ENCODE data around the gene AP5S1. TPM values are rescaled to one million over a fixed set of nuclear protein-coding genes. Genes with fewer than 3 reads are reported as not detected.
"Not testable (repeated sequence)": the region's sequence is repeated elsewhere in the genome, so short reads cannot be mapped to it uniquely, and the experiment has no call there.

Gene AP5S1
- total and polyA plus RNA-seq, 10 of the 15 experiments (the other 5 are each of a cell fraction or from before 2014, with no cell fraction given): 3.8 to 13.2 (median 7.8) TPM

DNA sequence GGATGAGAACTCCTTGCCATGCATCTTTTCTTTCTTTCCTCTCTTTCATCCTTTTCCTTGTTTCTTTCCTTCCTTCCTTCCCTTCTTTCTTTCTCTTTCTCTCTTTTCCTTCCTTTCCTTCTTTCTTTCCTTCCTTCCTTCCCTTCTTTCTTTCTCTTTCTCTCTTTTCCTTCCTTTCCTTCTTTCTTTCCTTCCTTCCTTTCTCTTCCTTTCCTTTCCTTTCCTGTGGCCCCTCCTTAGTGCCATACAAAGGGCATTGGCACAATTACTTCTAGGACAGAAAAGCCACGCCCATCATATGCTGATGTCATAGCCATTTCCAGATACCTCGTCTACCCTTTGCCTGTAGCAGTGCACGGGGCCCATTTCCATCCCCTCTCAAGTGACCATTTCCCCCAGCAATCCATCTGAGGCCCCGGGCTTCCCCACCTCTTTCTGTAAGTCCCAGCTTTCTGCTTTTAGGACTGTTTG, 31.6 kb upstream of the AP5S1 start:
- no TSS peak for BruUV-seq (replicated peaks)
- in situ Hi-C loops (cut with MboI): no loop called here
- ATAC-seq (no peak), DNase-seq (ENCODE audit: low read depth, low spot score) (no peak), FAIRE-seq (no peak)
- no peak overlapping the region for H3K4me2 ChIP-seq (ENCODE audit: control insufficient read depth, insufficient read depth)
- no peaks in the 10 kb centered on the region for H3K36me3 ChIP-seq (ENCODE audit: control insufficient read depth in 2 of 2, insufficient read depth in 2 of 2, low read length in 1 of 2)
- intact Hi-C loops (cut with micrococcal nuclease; ENCODE audit: unreplicated experiment): loop anchor here (5.0 to 10.0 kb wide), 2 partner anchors 226 to 294 kb away; partner anchors contain the start of gene RNF24
- no peak overlapping the region for H3K9ac ChIP-seq (ENCODE audit: control insufficient read depth, insufficient read depth, low read length)
- peaks cover 17% of the 10 kb centered on the region for H3K4me1 ChIP-seq (ENCODE audit: control insufficient read depth, insufficient read depth, low read length)
- ChIA-PET SMC1A (ENCODE audit: uncharacterized antibody, unreplicated experiment) (interaction anchor here (1.1 to 4.6 kb wide), 4 partner anchors 31 to 221 kb away, joined by 3 to 43 read pairs (median 4); partner anchors contain the start of gene AP5S1), POLR2A (interaction anchor here (0.8 to 1.2 kb wide), 3 partner anchors 30 to 73 kb away, joined by 3 read pairs; partner anchors contain the start of gene AP5S1), CTCF (interaction anchor here (0.6 to 4.8 kb wide), 8 partner anchors 9 to 220 kb away, joined by 3 to 85 read pairs (median 6); partner anchors contain the start of gene AP5S1), RAD21 (ENCODE audit: unreplicated experiment) (interaction anchor here (1.8 to 5.2 kb wide), 4 partner anchors 11 to 66 kb away, joined by 5 to 31 read pairs (median 8); partner anchors contain the start of genes ADISSP and AP5S1)
- H3K79me2 ChIP-seq (ENCODE audit: control insufficient read depth, insufficient read depth, low read length): peaks cover 14% of the 10 kb centered on the region
- no peak overlapping the region for H2AFZ ChIP-seq (ENCODE audit: control insufficient read depth, low read depth, low read length)
- H3K9me3 ChIP-seq (replicated peaks; ENCODE audit: control insufficient read depth, insufficient read depth, low read length): no peaks in the 10 kb centered on the region
- WGBS (ENCODE audit: insufficient coverage, insufficient replicate concordance, low lambda C conversion rate, missing lambda C conversion rate): 2% methylated on average over 4 of the region's 4 CpGs
- no peaks in the 10 kb centered on the region for H4K20me1 ChIP-seq (ENCODE audit: control insufficient read depth, insufficient read depth)
- H3K27ac ChIP-seq (ENCODE audit: control insufficient read depth, insufficient read depth): no peak overlapping the region
- TF ChIP-seq PKNOX1 (IDR thresholded peaks at IDR 0.05) (peak; percentile 32), TBL1XR1 (IDR thresholded peaks at IDR 0.05; ENCODE audit: low read depth, low read length) (no peak), HDGF (IDR thresholded peaks at IDR 0.05) (0 out of 2 replicates have a peak, but pooled peaks have one; percentile 35)
- no peaks in the 10 kb centered on the region for H3K27me3 ChIP-seq (replicated peaks in 1 of 2; ENCODE audit: control insufficient read depth in 2 of 2, insufficient read depth in 2 of 2, low read length in 1 of 2)
- H3K4me3 ChIP-seq: no peak overlapping the region

DNA sequence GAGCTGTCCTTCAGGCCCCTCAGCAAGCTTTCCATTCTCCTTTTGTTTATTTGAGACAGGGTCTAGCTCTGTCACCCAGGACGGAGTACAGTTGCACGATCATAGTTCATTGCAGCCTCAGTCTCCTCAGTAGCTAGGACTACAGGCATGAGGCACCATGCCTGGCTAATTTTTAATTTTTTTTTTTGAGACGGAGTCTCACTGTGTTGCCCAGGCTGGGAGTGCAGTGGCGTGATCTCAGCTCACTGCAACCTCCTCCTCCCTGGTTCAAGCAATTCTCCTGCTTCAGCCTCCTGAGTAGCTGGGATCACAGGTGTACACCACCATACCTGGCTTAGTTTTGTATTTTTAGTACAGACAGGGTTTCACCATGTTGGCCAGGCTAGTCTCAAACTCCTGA, 31.1 kb upstream of the AP5S1 start:
- FAIRE-seq; H3K27me3 ChIP-seq (replicated peaks in 1 of 2; ENCODE audit: control insufficient read depth in 2 of 2, insufficient read depth in 2 of 2, low read length in 1 of 2); DNase-seq (ENCODE audit: low read depth, low spot score); H3K27ac ChIP-seq (ENCODE audit: control insufficient read depth, insufficient read depth); H3K9me3 ChIP-seq (replicated peaks; ENCODE audit: control insufficient read depth, insufficient read depth, low read length); H3K9ac ChIP-seq (ENCODE audit: control insufficient read depth, insufficient read depth, low read length); BruUV-seq (replicated peaks); in situ Hi-C loops (cut with MboI); ATAC-seq; H3K4me3 ChIP-seq; H4K20me1 ChIP-seq (ENCODE audit: control insufficient read depth, insufficient read depth); H3K36me3 ChIP-seq (ENCODE audit: control insufficient read depth in 2 of 2, insufficient read depth in 2 of 2, low read length in 1 of 2); H3K4me2 ChIP-seq (ENCODE audit: control insufficient read depth, insufficient read depth); H2AFZ ChIP-seq (ENCODE audit: control insufficient read depth, low read depth, low read length): not testable (repeated sequence)
- RAD21 ChIA-PET (ENCODE audit: unreplicated experiment): interaction anchor here (1.8 to 5.2 kb wide), 4 partner anchors 10 to 65 kb away, joined by 5 to 31 read pairs (median 8); partner anchors contain the start of genes ADISSP and AP5S1
- H3K4me1 ChIP-seq (ENCODE audit: control insufficient read depth, insufficient read depth, low read length): peaks cover 17% of the 10 kb centered on the region
- POLR2A ChIA-PET: interaction anchor here (0.7 to 1.2 kb wide), 4 partner anchors 25 to 74 kb away, joined by 3 read pairs; partner anchors contain the start of gene AP5S1
- WGBS (ENCODE audit: insufficient coverage, insufficient replicate concordance, low lambda C conversion rate, missing lambda C conversion rate): 59% methylated on average over 4 of the region's 4 CpGs
- CTCF ChIA-PET: interaction anchor here (2.1 to 4.8 kb wide), 3 partner anchors 30 to 65 kb away, joined by 4 to 85 read pairs (median 8); partner anchors contain the start of gene AP5S1
- intact Hi-C loops (cut with micrococcal nuclease; ENCODE audit: unreplicated experiment): loop anchor here (5.0 to 10.0 kb wide), 2 partner anchors 226 to 293 kb away; partner anchors contain the start of gene RNF24
- SMC1A ChIA-PET (ENCODE audit: uncharacterized antibody, unreplicated experiment): interaction anchor here (1.1 to 4.6 kb wide), 3 partner anchors 31 to 66 kb away, joined by 4 to 43 read pairs (median 5); partner anchors contain the start of gene AP5S1
- H3K79me2 ChIP-seq (ENCODE audit: control insufficient read depth, insufficient read depth, low read length): peaks cover 14% of the 10 kb centered on the region

GRCh38 chr20:3794168-3794567, 26.2 kb upstream of the AP5S1 start:
- H2AFZ ChIP-seq (ENCODE audit: control insufficient read depth, low read depth, low read length); POLR2A ChIA-PET; H3K9ac ChIP-seq (ENCODE audit: control insufficient read depth, insufficient read depth, low read length); H3K4me2 ChIP-seq (ENCODE audit: control insufficient read depth, insufficient read depth); DNase-seq (ENCODE audit: low read depth, low spot score); in situ Hi-C loops (cut with MboI); H3K4me3 ChIP-seq; H3K27ac ChIP-seq (ENCODE audit: control insufficient read depth, insufficient read depth); H3K27me3 ChIP-seq (replicated peaks in 1 of 2; ENCODE audit: control insufficient read depth in 2 of 2, insufficient read depth in 2 of 2, low read length in 1 of 2); SMC1A ChIA-PET (ENCODE audit: uncharacterized antibody, unreplicated experiment); H3K36me3 ChIP-seq (ENCODE audit: control insufficient read depth in 2 of 2, insufficient read depth in 2 of 2, low read length in 1 of 2); FAIRE-seq; CTCF ChIA-PET; BruUV-seq (replicated peaks); H3K9me3 ChIP-seq (replicated peaks; ENCODE audit: control insufficient read depth, insufficient read depth, low read length); RAD21 ChIA-PET (ENCODE audit: unreplicated experiment); ATAC-seq; H4K20me1 ChIP-seq (ENCODE audit: control insufficient read depth, insufficient read depth): not testable (repeated sequence)
- WGBS (ENCODE audit: insufficient coverage, insufficient replicate concordance, low lambda C conversion rate, missing lambda C conversion rate): 22% methylated on average over 3 of the region's 3 CpGs
- intact Hi-C loops (cut with micrococcal nuclease; ENCODE audit: unreplicated experiment): loop anchor here (2.0 kb wide), 1 partner anchor 53 kb away; the partner anchor contains the start of gene MAVS
- H3K4me1 ChIP-seq (ENCODE audit: control insufficient read depth, insufficient read depth, low read length): peaks cover 22% of the 10 kb centered on the region
- peaks cover 15% of the 10 kb centered on the region for H3K79me2 ChIP-seq (ENCODE audit: control insufficient read depth, insufficient read depth, low read length)
